Astrocyte (in vitro differentiated cells and primary cell): ENCODE results near the gene COG5. TPM values are rescaled to one million over a fixed set of nuclear protein-coding genes. Genes with fewer than 3 reads are reported as not detected.

Source experiments
- DNase-seq: peaks from one replicate; pipeline ENCODE4 v3.0.0-alpha.2; 2010; ENCODE audit warnings: low read depth
- FAIRE-seq: peaks from 2 replicates; lab custom pipeline; 2011; peaks lifted over from hg19 to GRCh38; lab: Jason Lieb, UNC
- H2AFZ ChIP-seq: 2 replicates; pipeline ENCODE4 v1.6.0; 2012; ENCODE audit warnings: low read depth, low read length, inconsistent platforms
- H3K27ac ChIP-seq: 2 replicates; pipeline ENCODE4 v1.5.1; 2011; ENCODE audit warnings: low read depth, low read length, inconsistent platforms
- H3K27me3 ChIP-seq: 2 replicates; pipeline ENCODE4 v1.6.0; 2011; ENCODE audit warnings: low read length, inconsistent platforms; ENCODE audit not compliant: insufficient read depth
- H3K36me3 ChIP-seq: 2 replicates; pipeline ENCODE4 v1.5.1; 2011; ENCODE audit warnings: low read length, inconsistent platforms; ENCODE audit not compliant: insufficient read depth
- H3K4me1 ChIP-seq: 2 replicates; pipeline ENCODE4 v1.5.1; 2011; ENCODE audit warnings: low read length, inconsistent platforms; ENCODE audit not compliant: insufficient read depth
- H3K4me2 ChIP-seq: 2 replicates; pipeline ENCODE4 v1.6.0; 2012; ENCODE audit warnings: low read length, inconsistent platforms
- H3K4me3 ChIP-seq: 2 replicates; pipeline ENCODE4 v1.5.1; 2011; ENCODE audit warnings: low read depth, mild to moderate bottlenecking, low read length, inconsistent platforms; ENCODE audit not compliant: insufficient read depth
- H3K79me2 ChIP-seq: 2 replicates; pipeline ENCODE4 v1.6.0; 2012; ENCODE audit warnings: mild to moderate bottlenecking, low read length, inconsistent platforms; ENCODE audit not compliant: insufficient read depth
- H3K9ac ChIP-seq: 2 replicates; pipeline ENCODE4 v1.6.0; 2012; ENCODE audit warnings: mild to moderate bottlenecking, low read length, inconsistent platforms
- H3K9me3 ChIP-seq: 2 replicates; pipeline ENCODE4 v1.5.1; 2012; ENCODE audit warnings: low read depth, mild to moderate bottlenecking, low read length, inconsistent platforms; ENCODE audit not compliant: insufficient read depth
- H4K20me1 ChIP-seq: 2 replicates; pipeline ENCODE4 v1.6.0; 2012; ENCODE audit warnings: low read length, inconsistent platforms; ENCODE audit not compliant: insufficient read depth
- H3K27ac Mint-ChIP-seq: one replicate; pipeline ENCODE4 v1.8.0; 2021; ENCODE audit warnings: mild to moderate bottlenecking, mixed read lengths; ENCODE audit not compliant: unreplicated experiment
- H3K27me3 Mint-ChIP-seq: one replicate; pipeline ENCODE4 v1.8.0; 2021; ENCODE audit warnings: low read depth, mixed read lengths; ENCODE audit not compliant: unreplicated experiment
- H3K36me3 Mint-ChIP-seq: one replicate; pipeline ENCODE4 v1.8.0; 2021; ENCODE audit warnings: low read depth, mixed read lengths; ENCODE audit not compliant: unreplicated experiment
- H3K4me1 Mint-ChIP-seq: one replicate; pipeline ENCODE4 v1.8.0; 2021; ENCODE audit warnings: low read depth, mixed read lengths; ENCODE audit not compliant: unreplicated experiment
- H3K4me3 Mint-ChIP-seq: one replicate; pipeline ENCODE4 v1.8.0; 2021; ENCODE audit warnings: mild to moderate bottlenecking, moderate library complexity, mixed read lengths; ENCODE audit not compliant: unreplicated experiment
- H3K9me3 Mint-ChIP-seq: one replicate; pipeline ENCODE4 v1.8.0; 2021; ENCODE audit warnings: mild to moderate bottlenecking, mixed read lengths; ENCODE audit not compliant: unreplicated experiment
- CTCF ChIP-seq: IDR thresholded peaks from 2 replicates; pipeline ENCODE4 v1.5.1; 2011; ENCODE audit warnings: low read depth, mild to moderate bottlenecking, inconsistent platforms, low read length, moderate library complexity; ENCODE audit not compliant: insufficient read depth
- EZH2 ChIP-seq: IDR thresholded peaks from 2 replicates; pipeline ENCODE4 v1.6.1; 2012; ENCODE audit warnings: mild to moderate bottlenecking, low read length, inconsistent platforms; ENCODE audit not compliant: insufficient read depth
- total RNA-seq: library from RNA; stranded (reverse); gene quantifications from 2 replicates; pipeline ENCODE4 v1.2.1, GENCODE V29; 2021

COG5 gene
- total RNA-seq, 1 donor from 2014 or later: 57.1 TPM

GRCh38 chr7:107212725-107213124 lies 351.0 kb downstream of the COG5 start:
- peaks cover 7% of the 10 kb centered on the region for H3K4me1 Mint-ChIP-seq
- Histone ChIP-seq H3K36me3 (no peaks in the 10 kb centered on the region), H4K20me1 (no peaks in the 10 kb centered on the region), H3K9ac (no peak overlapping the region), H3K4me3 (no peak overlapping the region), H3K27ac (no peak overlapping the region), H3K79me2 (no peaks in the 10 kb centered on the region), H3K9me3 (no peaks in the 10 kb centered on the region), H3K27me3 (no peaks in the 10 kb centered on the region), H3K4me1 (no peaks in the 10 kb centered on the region), H2AFZ (no peak overlapping the region), H3K4me2 (no peak overlapping the region)
- H3K36me3 Mint-ChIP-seq: peaks cover 15% of the 10 kb centered on the region
- H3K9me3 Mint-ChIP-seq: peaks cover 4% of the 10 kb centered on the region
- FAIRE-seq (no peak), DNase-seq (no peak)
- no peak overlapping the region for H3K27ac Mint-ChIP-seq
- no peaks in the 10 kb centered on the region for H3K27me3 Mint-ChIP-seq
- no peak for TF ChIP-seq CTCF
- no peak for TF ChIP-seq EZH2
- H3K4me3 Mint-ChIP-seq: no peak overlapping the region

- Mint-ChIP-seq H3K27ac (no peak overlapping the region), H3K27me3 (no peaks in the 10 kb centered on the region), H3K9me3 (peaks cover 4% of the 10 kb centered on the region), H3K4me3 (no peak overlapping the region), H3K36me3 (peaks cover 18% of the 10 kb centered on the region), H3K4me1 (peaks cover 9% of the 10 kb centered on the region)
- TF ChIP-seq EZH2 (no peak), CTCF (no peak)
- Histone ChIP-seq H3K79me2 (no peaks in the 10 kb centered on the region), H2AFZ (no peak overlapping the region), H3K9me3 (no peaks in the 10 kb centered on the region), H3K4me3 (no peak overlapping the region), H3K9ac (no peak overlapping the region), H3K27me3 (no peaks in the 10 kb centered on the region), H4K20me1 (no peaks in the 10 kb centered on the region), H3K4me2 (no peak overlapping the region), H3K4me1 (no peaks in the 10 kb centered on the region), H3K36me3 (peaks cover 5% of the 10 kb centered on the region), H3K27ac (no peak overlapping the region)
- DNase-seq: no peak
- FAIRE-seq: no peak
These were observed 353.3 kb downstream of the COG5 start for GRCh38 chr7:107210400-107210799.

GRCh38 chr7:107209565-107209964 lies 354.2 kb downstream of the COG5 start:
- no peak for FAIRE-seq
- Histone ChIP-seq H3K9me3 (no peaks in the 10 kb centered on the region), H3K27ac (no peak overlapping the region), H2AFZ (no peak overlapping the region), H3K4me1 (no peaks in the 10 kb centered on the region), H3K4me2 (no peak overlapping the region), H3K36me3 (peaks cover 5% of the 10 kb centered on the region), H3K27me3 (no peaks in the 10 kb centered on the region), H3K4me3 (no peak overlapping the region), H3K9ac (no peak overlapping the region), H4K20me1 (no peaks in the 10 kb centered on the region), H3K79me2 (no peaks in the 10 kb centered on the region)
- Mint-ChIP-seq H3K4me1 (peaks cover 9% of the 10 kb centered on the region), H3K27ac (no peak overlapping the region), H3K9me3 (peaks cover 2% of the 10 kb centered on the region), H3K36me3 (peaks cover 22% of the 10 kb centered on the region), H3K27me3 (no peaks in the 10 kb centered on the region), H3K4me3 (no peak overlapping the region)
- DNase-seq: no peak
- TF ChIP-seq CTCF: no peak
- no peak for TF ChIP-seq EZH2
